NCI-H1092 (cell line): ENCODE results near the gene DPYD.

Experiments used
- DNase-seq: peaks from one replicate; lab custom pipeline; 2025; lab: John Stamatoyannopoulos, UW

DPYD gene

GRCh38 chr1:97091679-97092078 lies 829.2 kb downstream of the DPYD start:
- DNase-seq: no peak

GRCh38 chr1:97091263-97091662 lies 829.6 kb downstream of the DPYD start:
- DNase-seq: no peak

- no peak for DNase-seq
These were observed 830.1 kb downstream of the DPYD start for GRCh38 chr1:97090725-97091124.

- no peak for DNase-seq
These were observed 831.7 kb downstream of the DPYD start for GRCh38 chr1:97089173-97089572.

GRCh38 chr1:97088391-97088790 lies 832.4 kb downstream of the DPYD start:
- DNase-seq: no peak

- DNase-seq: no peak
These were observed 836.3 kb downstream of the DPYD start for GRCh38 chr1:97084546-97084945.

- no peak for DNase-seq
These were observed 838.5 kb downstream of the DPYD start for GRCh38 chr1:97082160-97082848.

- DNase-seq: no peak
These were observed 842.0 kb downstream of the DPYD start for GRCh38 chr1:97078872-97079271.

- no peak for DNase-seq
These were observed 843.6 kb downstream of the DPYD start for GRCh38 chr1:97077221-97077620.

GRCh38 chr1:97074771-97075170 lies 846.1 kb downstream of the DPYD start:
- no peak for DNase-seq

- DNase-seq: no peak
These were observed 846.9 kb downstream of the DPYD start for GRCh38 chr1:97073936-97074335.

- DNase-seq: no peak
These were observed 847.7 kb downstream of the DPYD start for GRCh38 chr1:97073169-97073568.

GRCh38 chr1:97071173-97071572 lies 849.7 kb downstream of the DPYD start:
- DNase-seq: no peak

GRCh38 chr1:97070376-97070775 lies 850.5 kb downstream of the DPYD start:
- no peak for DNase-seq

- no peak for DNase-seq
These were observed 851.5 kb downstream of the DPYD start for GRCh38 chr1:97069312-97069711.

- DNase-seq: no peak
These were observed 854.0 kb downstream of the DPYD start for GRCh38 chr1:97066860-97067259.

GRCh38 chr1:97063532-97063931 lies 857.3 kb downstream of the DPYD start:
- DNase-seq: no peak

- DNase-seq: no peak
These were observed 859.2 kb downstream of the DPYD start for GRCh38 chr1:97061604-97062003.

- no peak for DNase-seq
These were observed 864.4 kb downstream of the DPYD start for GRCh38 chr1:97056386-97056785.

GRCh38 chr1:97053268-97053667 lies 867.6 kb downstream of the DPYD start:
- no peak for DNase-seq

- no peak for DNase-seq
These were observed 869.0 kb downstream of the DPYD start for GRCh38 chr1:97051823-97052222.

GRCh38 chr1:97050506-97050905 lies 870.3 kb downstream of the DPYD start:
- no peak for DNase-seq

- no peak for DNase-seq
These were observed 873.4 kb downstream of the DPYD start for GRCh38 chr1:97047421-97047793.

GRCh38 chr1:97046765-97047420 lies 873.9 kb downstream of the DPYD start:
- no peak for DNase-seq
